HG03457 (cell line): ENCODE data around the gene RNF217.

Experiments used
- ATAC-seq: cut with Tn5 transposase; IDR thresholded peaks from one replicate; pipeline ENCODE4 v1.9.1; 2021; ENCODE audit warnings: moderate number of reproducible peaks; ENCODE audit not compliant: unreplicated experiment

Gene RNF217

GRCh38 chr6:124987999-124988591, 25.9 kb downstream of the RNF217 start:
- no peak for ATAC-seq

DNA sequence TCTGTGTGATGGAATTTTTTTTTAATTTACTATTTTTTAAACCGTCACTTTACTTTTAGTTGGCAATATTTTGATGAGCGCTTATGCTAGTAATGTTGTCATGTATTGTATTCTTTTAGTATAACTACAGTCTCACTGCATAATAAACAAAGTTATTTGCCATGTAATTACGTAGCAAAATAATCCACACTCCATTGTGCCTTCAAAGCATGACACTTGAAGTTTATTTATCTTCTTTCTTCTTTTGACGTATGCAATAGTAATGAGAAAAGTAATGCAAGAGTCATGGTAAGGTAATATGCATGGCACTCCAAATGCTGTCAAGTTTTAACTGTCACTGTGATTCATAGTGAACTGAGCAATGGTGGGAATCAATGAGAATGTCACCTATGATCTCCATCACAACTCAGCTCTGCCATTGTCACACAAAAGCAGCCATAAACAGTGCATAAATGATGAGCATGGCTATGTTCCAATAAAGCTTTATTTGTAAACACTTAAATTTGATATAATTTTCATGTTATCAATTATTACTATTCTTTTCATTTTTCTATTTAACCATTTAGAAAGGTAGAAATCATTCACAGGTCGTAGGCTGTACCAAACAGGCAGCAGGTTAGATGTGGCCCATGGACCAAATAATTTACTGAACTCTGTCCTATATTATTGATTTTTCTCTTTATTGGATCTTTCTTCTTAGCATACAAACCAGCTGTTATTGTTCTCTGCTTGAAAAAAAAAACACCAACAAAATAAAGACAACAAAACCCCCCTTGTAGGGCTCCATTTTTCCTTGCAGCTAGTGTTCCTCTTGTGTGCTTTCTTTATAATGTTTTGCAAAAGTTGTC, 27.1 kb downstream of the RNF217 start:
- no peak for ATAC-seq

- no peak for ATAC-seq
Observed at GRCh38 chr6:124990988-124991387, 28.8 kb downstream of the RNF217 start.

GRCh38 chr6:124991764-124992295, 29.6 kb downstream of the RNF217 start:
- ATAC-seq: no peak

- ATAC-seq: no peak
Observed at GRCh38 chr6:124993327-124993726, 31.1 kb downstream of the RNF217 start.

DNA sequence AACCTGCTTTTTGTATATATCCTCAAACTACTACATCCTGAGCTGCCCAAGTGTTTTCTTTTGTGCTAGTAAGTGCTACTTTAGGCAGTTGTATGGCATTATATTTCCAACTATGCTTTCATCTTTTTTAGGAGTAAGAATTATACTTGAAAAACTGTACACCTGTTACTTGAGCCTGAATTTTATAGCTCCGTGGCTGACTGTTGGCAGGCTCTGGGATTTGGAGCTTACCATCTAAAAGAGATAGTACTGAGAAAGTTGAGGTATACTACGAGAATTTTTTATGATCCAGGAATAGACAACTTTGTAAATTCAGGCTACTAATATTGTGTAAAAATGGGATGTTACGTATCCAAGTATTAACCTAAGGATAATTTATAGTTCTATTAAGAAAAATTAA, 32.4 kb downstream of the RNF217 start:
- no peak for ATAC-seq

GRCh38 chr6:124995131-124995530, 32.9 kb downstream of the RNF217 start:
- no peak for ATAC-seq

DNA sequence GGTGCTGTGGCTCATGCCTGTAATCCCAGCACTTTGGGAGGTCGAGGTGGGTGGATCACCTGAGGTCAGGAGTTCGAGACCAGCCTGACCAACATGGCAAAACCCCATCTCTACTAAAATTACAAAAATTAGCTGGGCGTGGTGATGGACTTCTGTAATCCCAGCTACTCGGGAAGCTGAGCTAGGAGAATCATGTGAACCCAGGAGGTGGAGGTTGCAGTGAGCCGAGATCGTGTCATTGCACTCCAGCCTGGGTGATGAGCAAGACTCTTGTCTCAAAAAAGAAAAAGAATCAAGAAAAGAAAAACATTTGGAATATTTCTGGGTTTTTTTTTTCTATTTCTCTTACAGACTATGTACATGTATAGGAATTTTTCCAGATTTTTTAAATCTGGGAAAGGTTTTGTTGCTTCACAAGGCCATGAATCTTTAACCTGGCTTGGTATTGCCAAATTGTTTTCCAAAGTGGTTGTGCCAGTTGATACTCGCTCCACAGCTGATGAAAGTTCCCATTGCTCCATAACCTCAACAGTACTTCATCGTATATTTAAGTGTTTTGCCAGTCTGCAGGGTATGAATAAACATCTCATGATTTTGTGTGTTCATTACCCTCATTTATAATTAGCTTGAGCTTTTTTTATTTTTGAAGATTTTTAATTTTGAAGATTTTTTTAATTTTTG, 33.5 kb downstream of the RNF217 start:
- no peak for ATAC-seq

- no peak for ATAC-seq
Observed at GRCh38 chr6:124996411-124996810, 34.2 kb downstream of the RNF217 start.

GRCh38 chr6:124997196-124997875, 35.1 kb downstream of the RNF217 start:
- no peak for ATAC-seq

DNA sequence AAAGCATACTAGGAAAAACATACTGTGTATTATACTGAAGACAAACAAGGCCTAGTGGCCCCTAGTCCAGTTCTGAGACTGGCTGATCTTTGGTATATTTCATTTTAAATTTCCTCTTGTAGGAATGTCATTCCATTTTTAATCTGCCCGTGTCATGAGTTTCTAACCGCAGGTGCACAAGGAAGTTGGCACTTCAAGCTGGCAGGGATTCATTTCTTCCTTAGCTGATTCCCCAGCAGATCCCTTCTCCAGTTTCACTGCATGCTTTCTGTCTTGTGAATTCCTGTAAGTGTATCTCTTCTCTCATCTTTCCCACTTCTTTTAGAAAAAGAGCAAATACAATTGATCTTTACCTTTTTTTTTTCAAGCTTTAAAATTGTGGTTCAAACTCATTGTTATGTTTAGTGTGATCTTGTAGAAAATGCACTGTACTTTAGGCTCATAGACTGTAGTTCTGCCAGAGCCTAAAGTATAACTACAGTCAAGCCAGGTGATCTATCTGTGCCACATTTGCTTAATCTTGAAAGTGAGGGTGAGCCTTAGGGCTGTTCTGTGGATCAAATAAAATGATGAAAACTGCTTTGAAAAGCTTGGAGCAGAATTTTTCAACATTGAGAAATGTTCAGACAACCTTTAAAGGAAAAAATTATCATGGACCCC, 37.0 kb downstream of the RNF217 start:
- ATAC-seq: no peak

GRCh38 chr6:125001684-125002405, 39.6 kb downstream of the RNF217 start:
- no peak for ATAC-seq

- ATAC-seq: no peak
Observed at GRCh38 chr6:125002406-125002741, 40.1 kb downstream of the RNF217 start.

GRCh38 chr6:125003070-125003469, 40.8 kb downstream of the RNF217 start:
- no peak for ATAC-seq

GRCh38 chr6:125004198-125004597, 42.0 kb downstream of the RNF217 start:
- ATAC-seq: no peak

DNA sequence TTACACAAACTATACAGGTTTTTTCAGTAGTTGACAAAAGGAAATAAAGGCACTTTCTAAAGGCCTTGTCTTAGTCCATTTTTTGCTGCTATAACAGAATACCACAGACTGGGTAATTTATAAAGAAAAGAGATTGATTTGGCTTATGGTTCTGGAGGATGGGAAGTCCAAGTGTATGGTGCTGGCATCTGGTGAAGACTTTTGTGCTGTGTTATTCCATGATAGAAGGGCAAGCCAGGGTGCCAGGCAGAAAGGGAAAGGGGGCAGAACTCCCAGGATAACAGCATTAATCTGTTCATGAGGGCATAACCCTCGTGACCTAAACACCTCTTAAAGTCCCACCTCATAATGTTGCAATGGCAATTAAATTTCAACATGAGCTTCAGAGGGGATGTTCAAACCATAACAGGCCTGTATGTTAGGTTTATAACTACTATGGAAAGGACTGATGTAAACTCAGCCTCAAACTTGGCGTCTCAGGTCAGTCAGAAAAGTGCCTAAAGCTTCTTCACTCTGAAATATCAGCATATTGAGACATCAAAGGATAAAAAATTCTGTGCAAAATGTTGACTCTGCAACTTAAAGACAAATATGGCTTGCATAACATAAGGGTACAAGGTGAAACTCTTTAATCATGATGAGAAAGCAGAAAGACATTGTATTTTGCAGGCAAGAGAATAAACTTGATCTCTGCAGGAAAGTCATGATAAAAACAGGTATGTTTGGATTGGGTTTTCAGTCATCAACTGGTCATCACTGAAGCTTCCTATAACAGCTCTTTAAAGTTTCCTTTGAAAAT, 42.8 kb downstream of the RNF217 start:
- ATAC-seq: no peak

GRCh38 chr6:125008261-125008703, 46.0 kb downstream of the RNF217 start:
- no peak for ATAC-seq

GRCh38 chr6:125008957-125009356, 46.7 kb downstream of the RNF217 start:
- ATAC-seq: no peak

GRCh38 chr6:125009578-125009977, 47.3 kb downstream of the RNF217 start:
- no peak for ATAC-seq
